ENCODE results near the gene MTMR3.

GRCh38 chr22:29887358-29887757 is 4.4 kb downstream of the MTMR3 start:
- TF ChIP-seq CTCF (IDR thresholded peaks at IDR 0.05; ENCODE audit: low read depth, low read length, poor library complexity, severe bottlenecking) (no peak), EZH2phosphoT487 (IDR thresholded peaks at IDR 0.05; ENCODE audit: borderline replicate concordance, low read length) (no peak)

Measured in DOHH2 (cell line).